Neural cell (in vitro differentiated cells): Measurements from ENCODE around the gene KRT74.

Source experiments
- EP300 ChIP-seq: fragments of 450-650 bp; conservative IDR thresholded peaks from 2 replicates; pipeline ENCODE4 v1.6.1; 2014; ENCODE audit warnings: antibody characterized with exemption, mild to moderate bottlenecking, moderate library complexity; ENCODE audit not compliant: poor library complexity, severe bottlenecking
- EZH2 ChIP-seq: fragments of 200-600, 300-800 bp; shearing (Covaris generic), sonication (generic); IDR thresholded peaks from 2 replicates; pipeline ENCODE4 v1.6.1; 2014; ENCODE audit warnings: antibody characterized with exemption, low read length, borderline replicate concordance, mild to moderate bottlenecking; ENCODE audit not compliant: insufficient read depth, poor library complexity, severe bottlenecking
- POLR2AphosphoS5 ChIP-seq: IDR thresholded peaks from 2 replicates; pipeline ENCODE4 v1.6.1; 2012
- TAF1 ChIP-seq: IDR thresholded peaks from 2 replicates; pipeline ENCODE4 v1.6.1; 2012; ENCODE audit warnings: low read depth
- TF ChIP-seq, protein P1 (sequence below): fragments of 450-650 bp; IDR thresholded peaks from 2 replicates; pipeline ENCODE4 v1.5.1; 2014; ENCODE audit warnings: antibody characterized with exemption, mild to moderate bottlenecking, moderate library complexity; ENCODE audit not compliant: poor library complexity, severe bottlenecking

DNA sequence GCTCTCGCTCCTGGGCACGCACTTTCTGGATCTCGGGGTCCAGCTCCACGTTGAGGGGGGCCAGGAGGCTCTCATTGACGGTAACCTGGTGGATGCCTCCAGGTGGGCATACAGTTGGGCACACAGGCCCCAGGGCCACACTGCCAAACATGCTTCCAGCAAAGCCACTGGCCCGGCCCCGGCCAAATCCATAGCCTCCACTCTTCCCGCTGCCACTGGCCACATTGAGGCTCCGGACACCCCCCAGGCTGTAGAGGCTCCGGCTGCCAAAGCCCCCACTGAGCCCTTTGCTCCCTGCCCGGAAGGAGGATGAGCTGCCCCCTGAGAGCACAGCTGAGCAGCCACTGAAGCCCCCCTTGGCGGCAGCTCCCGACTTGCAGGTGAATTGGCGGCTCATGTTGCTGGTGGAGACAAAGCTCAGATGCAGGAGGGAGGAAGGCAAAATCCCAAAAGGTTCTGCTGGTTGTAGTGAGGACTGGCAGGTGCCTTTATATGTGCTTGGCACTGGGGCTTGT is 20.9 kb downstream of the KRT74 start, which contains the start of gene KRT71:
- TF ChIP-seq, protein P1, sequence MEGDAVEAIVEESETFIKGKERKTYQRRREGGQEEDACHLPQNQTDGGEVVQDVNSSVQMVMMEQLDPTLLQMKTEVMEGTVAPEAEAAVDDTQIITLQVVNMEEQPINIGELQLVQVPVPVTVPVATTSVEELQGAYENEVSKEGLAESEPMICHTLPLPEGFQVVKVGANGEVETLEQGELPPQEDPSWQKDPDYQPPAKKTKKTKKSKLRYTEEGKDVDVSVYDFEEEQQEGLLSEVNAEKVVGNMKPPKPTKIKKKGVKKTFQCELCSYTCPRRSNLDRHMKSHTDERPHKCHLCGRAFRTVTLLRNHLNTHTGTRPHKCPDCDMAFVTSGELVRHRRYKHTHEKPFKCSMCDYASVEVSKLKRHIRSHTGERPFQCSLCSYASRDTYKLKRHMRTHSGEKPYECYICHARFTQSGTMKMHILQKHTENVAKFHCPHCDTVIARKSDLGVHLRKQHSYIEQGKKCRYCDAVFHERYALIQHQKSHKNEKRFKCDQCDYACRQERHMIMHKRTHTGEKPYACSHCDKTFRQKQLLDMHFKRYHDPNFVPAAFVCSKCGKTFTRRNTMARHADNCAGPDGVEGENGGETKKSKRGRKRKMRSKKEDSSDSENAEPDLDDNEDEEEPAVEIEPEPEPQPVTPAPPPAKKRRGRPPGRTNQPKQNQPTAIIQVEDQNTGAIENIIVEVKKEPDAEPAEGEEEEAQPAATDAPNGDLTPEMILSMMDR, result no peak
- no peak for TF ChIP-seq EP300
- TF ChIP-seq EZH2, result no peak
- TF ChIP-seq TAF1, result no peak
- TF ChIP-seq POLR2AphosphoS5, result no peak
